ENCODE measurements around the gene GFRAL.

Gene GFRAL

GRCh38 chr6:55395871-55396270 is 68.6 kb downstream of the GFRAL start:
- no peaks in the 10 kb centered on the region for H3K4me1 Mint-ChIP-seq
- H3K27ac Mint-ChIP-seq, result no peak overlapping the region
- H3K27me3 Mint-ChIP-seq, result no peaks in the 10 kb centered on the region
- DNase-seq (no peak), ATAC-seq (no peak)
- H3K9me3 Mint-ChIP-seq, result peaks cover 7 to 13% of the 10 kb centered on the region in 2 donors
- H3K4me3 Mint-ChIP-seq, result no peak overlapping the region

- ATAC-seq (no peak), DNase-seq (no peak)
- H3K27ac Mint-ChIP-seq, result no peak overlapping the region
- H3K4me1 Mint-ChIP-seq, result no peaks in the 10 kb centered on the region
- H3K9me3 Mint-ChIP-seq, result peaks cover 0 to 7% of the 10 kb centered on the region in 2 donors
- H3K4me3 Mint-ChIP-seq, result no peak overlapping the region
- no peaks in the 10 kb centered on the region for H3K27me3 Mint-ChIP-seq
Observed at GRCh38 chr6:55397986-55398385, 70.7 kb downstream of the GFRAL start.

GRCh38 chr6:55399351-55399750 is 72.1 kb downstream of the GFRAL start:
- Mint-ChIP-seq H3K27ac (no peak overlapping the region), H3K27me3 (no peaks in the 10 kb centered on the region), H3K9me3 (peaks cover 0 to 10% of the 10 kb centered on the region in 2 donors), H3K4me1 (no peaks in the 10 kb centered on the region), H3K4me3 (no peak overlapping the region)
- DNase-seq (no peak), ATAC-seq (no peak)

GRCh38 chr6:55405474-55406235 is 78.4 kb downstream of the GFRAL start:
- no peaks in the 10 kb centered on the region for H3K4me1 Mint-ChIP-seq
- ATAC-seq (no peak), DNase-seq (no peak)
- no peak overlapping the region for H3K4me3 Mint-ChIP-seq
- H3K27ac Mint-ChIP-seq, result no peak overlapping the region
- H3K27me3 Mint-ChIP-seq, result no peaks in the 10 kb centered on the region
- peaks cover 0 to 10% of the 10 kb centered on the region in 2 donors for H3K9me3 Mint-ChIP-seq

- no peak for ATAC-seq
- no peaks in the 10 kb centered on the region for H3K4me1 Mint-ChIP-seq
- no peak overlapping the region for H3K4me3 Mint-ChIP-seq
- H3K27ac Mint-ChIP-seq, result no peak overlapping the region
- no peak for DNase-seq
- peaks cover 15 to 20% of the 10 kb centered on the region in 2 donors for H3K9me3 Mint-ChIP-seq
- no peaks in the 10 kb centered on the region for H3K27me3 Mint-ChIP-seq
Observed at GRCh38 chr6:55410674-55411073, 83.4 kb downstream of the GFRAL start.

GRCh38 chr6:55423933-55424332 is 96.7 kb downstream of the GFRAL start:
- ATAC-seq, result no peak
- Mint-ChIP-seq H3K27ac (no peak overlapping the region), H3K4me3 (no peak overlapping the region), H3K9me3 (no peaks in the 10 kb centered on the region), H3K4me1 (no peaks in the 10 kb centered on the region), H3K27me3 (no peaks in the 10 kb centered on the region)
- no peak for DNase-seq

GRCh38 chr6:55433446-55434130 is 106.3 kb downstream of the GFRAL start:
- Mint-ChIP-seq H3K4me3 (no peak overlapping the region), H3K27me3 (no peaks in the 10 kb centered on the region), H3K9me3 (peaks cover 6 to 22% of the 10 kb centered on the region in 2 donors), H3K27ac (no peak overlapping the region), H3K4me1 (no peaks in the 10 kb centered on the region)
- DNase-seq (no peak), ATAC-seq (no peak)

GRCh38 chr6:55437141-55437540 is 109.9 kb downstream of the GFRAL start:
- no peak overlapping the region for H3K4me3 Mint-ChIP-seq
- ATAC-seq, result no peak
- H3K27me3 Mint-ChIP-seq, result no peaks in the 10 kb centered on the region
- no peak for DNase-seq
- no peaks in the 10 kb centered on the region for H3K4me1 Mint-ChIP-seq
- H3K27ac Mint-ChIP-seq, result no peak overlapping the region
- peaks cover 0 to 22% of the 10 kb centered on the region in 2 donors for H3K9me3 Mint-ChIP-seq

- Mint-ChIP-seq H3K4me3 (no peak overlapping the region), H3K27me3 (no peaks in the 10 kb centered on the region), H3K9me3 (peaks cover 0 to 22% of the 10 kb centered on the region in 2 donors), H3K4me1 (no peaks in the 10 kb centered on the region), H3K27ac (no peak overlapping the region)
- no peak for ATAC-seq
- no peak for DNase-seq
Observed at GRCh38 chr6:55438203-55438602, 110.9 kb downstream of the GFRAL start.

GRCh38 chr6:55443238-55444134 is 116.2 kb downstream of the GFRAL start:
- no peaks in the 10 kb centered on the region for H3K27me3 Mint-ChIP-seq
- no peak for ATAC-seq
- no peak overlapping the region for H3K27ac Mint-ChIP-seq
- no peak for DNase-seq
- H3K9me3 Mint-ChIP-seq, result peaks cover 0 to 12% of the 10 kb centered on the region in 2 donors
- no peak overlapping the region for H3K4me3 Mint-ChIP-seq
- H3K4me1 Mint-ChIP-seq, result no peaks in the 10 kb centered on the region

GRCh38 chr6:55445648-55446204 is 118.5 kb downstream of the GFRAL start:
- no peaks in the 10 kb centered on the region for H3K4me1 Mint-ChIP-seq
- no peak overlapping the region for H3K27ac Mint-ChIP-seq
- H3K9me3 Mint-ChIP-seq, result peaks cover 7 to 11% of the 10 kb centered on the region in 2 donors
- H3K4me3 Mint-ChIP-seq, result no peak overlapping the region
- no peaks in the 10 kb centered on the region for H3K27me3 Mint-ChIP-seq
- ATAC-seq (no peak), DNase-seq (no peak)

GRCh38 chr6:55447891-55448290 is 120.6 kb downstream of the GFRAL start:
- Mint-ChIP-seq H3K9me3 (peaks cover 0 to 16% of the 10 kb centered on the region in 2 donors), H3K27me3 (no peaks in the 10 kb centered on the region), H3K4me1 (no peaks in the 10 kb centered on the region), H3K4me3 (no peak overlapping the region), H3K27ac (no peak overlapping the region)
- ATAC-seq (no peak), DNase-seq (no peak)

- Mint-ChIP-seq H3K9me3 (peaks cover 0 to 17% of the 10 kb centered on the region in 2 donors), H3K4me3 (no peak overlapping the region), H3K4me1 (no peaks in the 10 kb centered on the region), H3K27ac (no peak overlapping the region), H3K27me3 (no peaks in the 10 kb centered on the region)
- DNase-seq (no peak), ATAC-seq (no peak)
Observed at GRCh38 chr6:55448451-55448850, 121.2 kb downstream of the GFRAL start.

GRCh38 chr6:55449225-55449624 is 122.0 kb downstream of the GFRAL start:
- Mint-ChIP-seq H3K9me3 (peaks cover 0 to 17% of the 10 kb centered on the region in 2 donors), H3K4me3 (no peak overlapping the region), H3K4me1 (no peaks in the 10 kb centered on the region), H3K27me3 (no peaks in the 10 kb centered on the region), H3K27ac (no peak overlapping the region)
- ATAC-seq (no peak), DNase-seq (no peak)

GRCh38 chr6:55450005-55450404 is 122.7 kb downstream of the GFRAL start:
- H3K9me3 Mint-ChIP-seq, result peaks cover 0 to 17% of the 10 kb centered on the region in 2 donors
- DNase-seq (no peak), ATAC-seq (no peak)

More at GRCh38 chr6:55450005-55450404, 122.7 kb downstream of the GFRAL start:
- Mint-ChIP-seq H3K4me1 (no peaks in the 10 kb centered on the region), H3K4me3 (no peak overlapping the region), H3K27me3 (no peaks in the 10 kb centered on the region), H3K27ac (no peak overlapping the region)

Data from stimulated activated naive CD8-positive, alpha-beta T cell treated with anti-CD3 and anti-CD28 coated beads, Interleukin-15, amount 100 ng/mL, for 72 hours (primary cell).